Measurements from ENCODE around the gene SMIM33.

GRCh38 chr5:139475865-139476617 is 5.2 kb downstream of the SMIM33 start:
- TF ChIP-seq CTCF (conservative IDR thresholded peaks at IDR 0.05; ENCODE audit: low read depth, low read length): no peak
- TF ChIP-seq EZH2 (IDR thresholded peaks at IDR 0.05; ENCODE audit: borderline replicate concordance, low read depth, low read length, poor library complexity, severe bottlenecking): no peak
